IPS DF 4.7 (cell line): ENCODE measurements around the gene VPS54.
"Not testable (repeated sequence)": the region's sequence is repeated elsewhere in the genome, so short reads cannot be mapped to it uniquely, and the experiment has no call there.

Experiments used
- DNase-seq: peaks from one replicate; pipeline ENCODE4 v3.0.0-alpha.2; 2013; ENCODE audit warnings: low spot score; ENCODE audit errors: extremely low read depth

VPS54 gene

GRCh38 chr2:63872571-63873328 lies 146.5 kb downstream of the VPS54 start:
- no peak for DNase-seq

GRCh38 chr2:63871864-63872263 lies 147.4 kb downstream of the VPS54 start:
- DNase-seq = no peak

DNA sequence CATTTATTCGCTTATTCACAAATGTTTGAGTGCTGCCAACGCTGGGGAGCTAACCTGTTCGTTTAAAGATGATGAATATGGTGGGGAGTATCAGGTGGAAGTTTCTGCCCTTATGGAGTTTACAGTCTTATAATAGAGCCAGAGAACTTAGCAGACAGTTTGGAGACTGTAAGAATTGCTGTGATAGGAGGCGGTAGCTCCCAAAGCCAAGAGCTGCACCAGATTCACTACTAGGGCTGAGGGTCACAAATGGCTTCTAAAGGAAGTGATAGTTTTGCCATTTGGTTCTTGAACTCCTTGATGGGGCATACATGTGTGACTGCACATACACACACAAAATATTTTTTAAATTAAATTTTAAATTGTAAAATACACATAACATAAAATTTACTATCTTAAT lies 148.5 kb downstream of the VPS54 start:
- no peak for DNase-seq

DNA sequence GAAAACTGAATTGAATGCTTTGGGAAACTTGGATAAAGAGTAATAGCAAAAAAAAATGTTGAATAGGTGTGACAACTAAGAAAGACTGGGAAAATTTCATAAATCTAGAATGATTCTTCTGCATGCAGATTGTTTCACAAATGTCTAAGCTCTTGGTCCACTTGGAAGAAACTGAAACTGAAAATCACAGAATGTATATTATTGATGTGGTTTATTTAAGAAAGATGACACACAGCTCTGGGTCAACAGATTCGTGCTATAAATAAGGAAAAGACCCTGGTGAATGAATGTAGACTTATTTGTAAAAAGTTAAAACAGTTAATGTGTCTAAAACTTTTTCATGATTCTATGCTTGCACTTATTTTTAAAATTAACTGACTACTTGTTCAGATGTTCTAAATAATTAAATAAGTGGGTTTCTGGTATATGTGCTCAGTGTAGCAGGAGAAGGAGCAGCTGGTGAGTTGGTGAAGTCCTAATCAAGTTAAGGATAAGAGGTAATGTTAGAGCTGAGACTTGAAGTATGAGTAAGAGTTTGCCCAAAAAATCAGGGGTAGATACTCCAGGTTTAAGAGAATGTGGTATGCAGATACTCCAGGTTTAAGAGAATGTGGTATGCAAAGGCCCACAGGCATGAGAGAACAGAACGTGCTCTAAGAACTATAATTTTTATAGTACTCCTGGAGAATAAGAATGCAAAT lies 153.1 kb downstream of the VPS54 start:
- DNase-seq = no peak

GRCh38 chr2:63865159-63865799 lies 153.9 kb downstream of the VPS54 start:
- no peak for DNase-seq

DNA sequence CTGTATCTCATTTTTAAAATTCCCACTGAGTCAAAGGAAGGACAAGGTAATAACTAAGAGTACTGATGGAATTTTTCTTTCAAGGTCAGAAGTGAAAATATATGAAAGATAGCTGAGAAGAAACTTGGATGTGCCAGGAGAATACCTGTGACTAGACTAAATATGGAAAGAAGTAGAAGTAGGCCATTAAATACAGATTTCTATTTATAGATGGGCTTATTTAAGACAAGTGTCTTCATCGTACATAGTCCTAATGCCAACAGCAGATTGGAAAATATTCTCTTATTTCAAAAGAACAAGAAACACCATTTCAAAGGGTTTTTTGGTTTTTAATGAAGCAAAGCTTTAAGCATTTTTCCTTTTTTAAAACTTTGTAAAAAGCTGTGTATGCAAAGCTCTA lies 155.5 kb downstream of the VPS54 start:
- DNase-seq = no peak

- no peak for DNase-seq
Observed at GRCh38 chr2:63862806-63863205, 156.4 kb downstream of the VPS54 start.

- DNase-seq = no peak
Observed at GRCh38 chr2:63861220-63861822, 157.9 kb downstream of the VPS54 start.

DNA sequence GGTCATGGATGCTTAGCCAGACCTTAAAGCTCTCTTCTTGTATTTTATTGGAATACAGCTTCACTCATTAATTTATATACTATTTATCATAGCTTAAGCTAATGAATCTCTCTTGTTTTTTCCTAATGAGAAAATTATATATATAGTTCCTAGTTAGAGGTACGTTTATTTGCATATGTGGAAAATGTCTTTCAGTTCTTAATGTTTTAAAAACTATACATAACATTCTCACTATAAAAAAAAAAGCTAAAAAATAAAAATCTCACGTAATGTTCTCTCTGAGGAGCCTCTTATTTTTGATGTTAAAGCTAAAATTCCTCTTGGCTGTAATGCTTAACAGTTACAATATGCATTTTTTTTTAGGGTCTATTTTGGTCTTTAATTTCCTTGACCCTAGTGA lies 160.9 kb downstream of the VPS54 start:
- no peak for DNase-seq

GRCh38 chr2:63856303-63856603 lies 163.0 kb downstream of the VPS54 start:
- no peak for DNase-seq

DNA sequence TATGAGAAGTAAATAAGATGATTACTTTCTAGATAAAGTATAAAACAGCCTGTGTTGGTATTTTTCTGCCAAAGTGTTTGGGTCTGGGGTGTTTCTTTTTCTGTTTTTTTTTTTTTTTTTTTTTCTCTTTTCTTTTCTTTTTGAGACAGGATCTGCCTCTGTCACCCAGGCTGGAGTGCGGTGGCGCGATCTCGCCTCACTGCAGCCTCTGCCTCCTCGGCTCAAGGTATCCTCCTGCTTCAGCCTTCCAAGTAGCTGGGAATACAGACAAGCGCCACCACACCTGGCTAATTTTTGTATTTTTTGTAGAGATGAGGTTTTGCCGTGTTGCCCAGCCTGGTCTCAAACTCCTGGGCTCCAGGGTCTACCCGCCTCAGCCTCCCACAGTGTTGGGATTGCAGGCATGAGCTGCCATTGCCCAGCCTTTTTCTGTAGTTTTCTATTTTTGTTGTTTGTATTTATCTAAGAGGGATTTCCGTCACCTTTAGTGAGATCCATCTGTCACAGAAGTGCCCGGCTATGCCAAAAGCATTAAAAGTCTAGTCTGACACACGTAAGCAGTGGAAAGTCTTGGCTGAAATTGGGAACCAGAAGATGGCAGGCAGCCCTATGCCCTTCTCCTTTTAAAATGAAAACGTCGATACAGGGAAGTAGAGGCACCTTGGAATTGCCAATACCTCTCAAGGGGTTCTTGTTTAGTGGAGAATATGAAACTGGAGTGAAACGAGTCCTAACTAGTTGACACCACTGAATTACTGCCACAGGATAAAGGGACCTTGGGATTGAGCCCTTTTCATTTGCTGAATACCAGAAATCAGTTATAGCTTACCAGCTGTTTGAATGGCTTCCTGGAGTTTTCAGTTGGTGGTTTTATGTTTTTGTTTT lies 163.6 kb downstream of the VPS54 start:
- DNase-seq = no peak

- DNase-seq = no peak
Observed at GRCh38 chr2:63853527-63854310, 165.5 kb downstream of the VPS54 start.

- no peak for DNase-seq
Observed at GRCh38 chr2:63851691-63852311, 167.4 kb downstream of the VPS54 start.

DNA sequence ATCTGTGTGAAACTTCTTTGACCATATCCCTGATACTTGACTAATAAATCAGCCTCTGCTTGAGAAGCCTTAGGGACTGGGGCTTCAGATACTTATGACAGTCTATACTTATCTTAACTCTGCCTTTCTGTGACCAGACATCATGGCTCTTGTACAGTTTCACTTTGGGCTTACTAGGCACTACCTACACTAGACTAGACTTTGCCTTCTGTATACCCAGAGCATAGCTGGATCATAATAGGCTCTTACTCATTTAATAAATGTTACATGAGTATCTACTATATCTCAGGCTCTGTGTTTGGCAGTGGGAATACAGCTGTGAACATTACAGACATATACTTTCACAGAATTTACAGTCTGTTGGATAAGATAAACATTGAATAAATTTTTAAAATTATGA lies 168.6 kb downstream of the VPS54 start:
- DNase-seq = no peak

GRCh38 chr2:63850204-63850571 lies 169.0 kb downstream of the VPS54 start:
- DNase-seq = no peak

GRCh38 chr2:63849381-63850203 lies 169.6 kb downstream of the VPS54 start:
- no peak for DNase-seq

DNA sequence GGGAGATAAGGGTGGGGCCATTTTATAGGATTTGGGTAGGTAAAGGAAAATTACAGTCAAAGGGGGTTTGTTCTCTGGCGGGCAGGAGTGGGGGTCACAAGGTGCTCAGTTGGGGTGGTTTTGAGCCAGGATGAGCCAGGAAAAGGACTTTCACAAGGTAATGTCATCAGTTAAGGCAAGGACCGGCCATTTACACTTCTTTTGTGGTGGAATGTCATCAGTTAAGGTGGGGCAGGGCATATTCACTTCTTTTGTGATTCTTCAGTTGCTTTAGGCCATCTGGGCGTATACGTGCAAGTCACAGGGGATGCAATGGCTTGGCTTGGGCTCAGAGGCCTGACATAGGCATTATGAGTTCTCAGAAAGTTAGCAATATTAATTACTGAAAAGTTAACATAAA lies 171.7 kb downstream of the VPS54 start:
- not testable (repeated sequence) for DNase-seq

- no peak for DNase-seq
Observed at GRCh38 chr2:63846487-63846886, 172.7 kb downstream of the VPS54 start.

DNA sequence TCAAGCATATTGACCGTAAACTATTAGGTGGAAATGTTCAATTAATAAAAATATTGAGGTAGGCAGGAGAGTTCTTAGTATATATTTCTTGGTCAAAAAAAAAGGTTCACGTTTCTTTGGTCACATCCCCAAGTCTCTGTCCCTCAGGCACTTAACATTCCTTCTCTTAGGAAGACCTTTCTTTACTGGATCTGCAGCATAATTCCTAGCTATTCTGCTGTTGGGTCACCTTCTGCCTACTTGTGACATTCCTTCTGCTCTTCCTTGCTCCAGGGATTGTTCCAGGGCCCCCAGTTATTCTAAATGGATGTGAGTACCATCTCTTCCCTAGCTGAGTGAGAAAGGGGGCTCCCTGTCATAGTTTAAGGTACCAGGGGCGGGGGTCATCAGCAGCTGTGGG lies 173.4 kb downstream of the VPS54 start:
- no peak for DNase-seq
